HEK293 (cell line): Measurements from ENCODE around the gene LRRC32.

Source experiments
- CTCF ChIA-PET: fragments of 350-600 bp; formaldehyde crosslinking; extraction: SDS; loops from one replicate; lab custom pipeline; 2021; ENCODE audit warnings: antibody characterized with exemption; lab: Yijun Ruan, JAX
- POLR2A ChIA-PET: fragments of 300-600 bp; formaldehyde crosslinking; extraction: SDS; loops from one replicate; lab custom pipeline; 2020; ENCODE audit warnings: antibody characterized with exemption, inconsistent platforms; lab: Yijun Ruan, JAX
- H3K27ac ChIP-seq: fragments of 200-500 bp; sonication (Bioruptor generic); 2 replicates; pipeline ENCODE4 v1.5.1; 2014; ENCODE audit warnings: low read depth, low read length, control low read depth, inconsistent platforms; ENCODE audit errors: extremely low read depth
- H3K36me3 ChIP-seq, 2 experiments: fragments of 200-500 bp in 1 of 2; sonication (Bioruptor generic) in 1 of 2; 1 replicate in 1 of 2; 2 replicates in 1 of 2; pipeline ENCODE4 v1.5.1; 2014 to 2017; ENCODE audit warnings: inconsistent platforms in 2 of 2, low read length in 2 of 2; ENCODE audit not compliant: control insufficient read depth in 2 of 2, insufficient read depth in 1 of 2
- H3K4me1 ChIP-seq: fragments of 200-500 bp; sonication (Bioruptor generic); 2 replicates; pipeline ENCODE4 v1.5.1; 2014; ENCODE audit warnings: mild to moderate bottlenecking, low read length, inconsistent platforms; ENCODE audit not compliant: control insufficient read depth, insufficient read depth
- H3K4me3 ChIP-seq: 2 replicates; pipeline ENCODE4 v1.5.1; 2011; ENCODE audit warnings: low read depth, mild to moderate bottlenecking, control low read depth, low read length, moderate library complexity
- H3K9me3 ChIP-seq: fragments of 200-500 bp; sonication (Bioruptor generic); 2 replicates; pipeline ENCODE4 v1.5.1; 2014; ENCODE audit warnings: low read depth, low read length, inconsistent platforms; ENCODE audit not compliant: control insufficient read depth, insufficient read depth
- GLI2 ChIP-seq: fragments of 450-650 bp; formaldehyde crosslinking; IDR thresholded peaks from 2 replicates; pipeline ENCODE4; 2017; ENCODE audit warnings: missing biosample characterization, missing genetic modification characterization, low read depth, borderline replicate concordance
- OSR2 ChIP-seq: fragments of 450-650 bp; formaldehyde crosslinking; IDR thresholded peaks from 2 replicates; pipeline ENCODE4 v1.5.1; 2016; ENCODE audit warnings: missing biosample characterization, missing genetic modification characterization
- TCF7L2 ChIP-seq: IDR thresholded peaks from 2 replicates; pipeline ENCODE4 v1.6.1; 2011; ENCODE audit warnings: low read depth, mild to moderate bottlenecking, inconsistent platforms, low read length, moderate library complexity, borderline replicate concordance
- ZIC2 ChIP-seq: fragments of 450-650 bp; formaldehyde crosslinking; IDR thresholded peaks from 2 replicates; pipeline ENCODE4 v1.5.1; 2016; ENCODE audit warnings: missing biosample characterization, missing genetic modification characterization
- ZNF112 ChIP-seq: fragments of 450-650 bp; formaldehyde crosslinking; IDR thresholded peaks from 2 replicates; pipeline ENCODE4 v1.5.0; 2017; ENCODE audit warnings: missing biosample characterization, missing genetic modification characterization
- ZNF132 ChIP-seq: fragments of 450-650 bp; formaldehyde crosslinking; IDR thresholded peaks from 2 replicates; pipeline ENCODE4 v1.5.1; 2017; ENCODE audit warnings: missing biosample characterization, missing genetic modification characterization, borderline replicate concordance
- ZNF292 ChIP-seq: fragments of 450-650 bp; formaldehyde crosslinking; IDR thresholded peaks from 2 replicates; pipeline ENCODE4 v1.5.1; 2016; ENCODE audit warnings: low read depth, missing biosample characterization, missing genetic modification characterization, borderline replicate concordance
- ZNF335 ChIP-seq: fragments of 450-650 bp; formaldehyde crosslinking; conservative IDR thresholded peaks from 2 replicates; pipeline ENCODE4 v1.5.1; 2016; ENCODE audit warnings: missing biosample characterization, missing genetic modification characterization
- ZNF366 ChIP-seq: fragments of 450-650 bp; formaldehyde crosslinking; conservative IDR thresholded peaks from 2 replicates; pipeline ENCODE4 v1.5.1; 2016; ENCODE audit warnings: missing biosample characterization, missing genetic modification characterization
- ZNF404 ChIP-seq: fragments of 450-650 bp; formaldehyde crosslinking; IDR thresholded peaks from 2 replicates; pipeline ENCODE4 v1.5.1; 2017; ENCODE audit warnings: missing biosample characterization, missing genetic modification characterization
- ZNF48 ChIP-seq: fragments of 450-650 bp; formaldehyde crosslinking; IDR thresholded peaks from 2 replicates; pipeline ENCODE4 v1.5.1; 2016; ENCODE audit warnings: missing biosample characterization, missing genetic modification characterization
- ZNF555 ChIP-seq: fragments of 450-650 bp; formaldehyde crosslinking; conservative IDR thresholded peaks from 2 replicates; pipeline ENCODE4 v1.5.1; 2017; ENCODE audit warnings: missing biosample characterization, mild to moderate bottlenecking, missing genetic modification characterization, inconsistent platforms
- ZNF585B ChIP-seq: fragments of 450-650 bp; formaldehyde crosslinking; IDR thresholded peaks from 2 replicates; pipeline ENCODE4 v1.5.1; 2016; ENCODE audit warnings: missing biosample characterization, missing genetic modification characterization
- ZNF600 ChIP-seq: fragments of 450-650 bp; formaldehyde crosslinking; IDR thresholded peaks from 2 replicates; pipeline ENCODE4 v1.5.1; 2016; ENCODE audit warnings: missing biosample characterization, missing genetic modification characterization
- ZNF610 ChIP-seq: fragments of 450-650 bp; formaldehyde crosslinking; IDR thresholded peaks from 2 replicates; pipeline ENCODE4 v1.5.1; 2016; ENCODE audit warnings: missing biosample characterization, missing genetic modification characterization, borderline replicate concordance
- ZNF623 ChIP-seq: fragments of 450-650 bp; formaldehyde crosslinking; IDR thresholded peaks from 2 replicates; pipeline ENCODE4 v1.5.1; 2016; ENCODE audit warnings: missing biosample characterization, missing genetic modification characterization
- ZNF629 ChIP-seq: fragments of 450-650 bp; formaldehyde crosslinking; IDR thresholded peaks from 2 replicates; pipeline ENCODE4 v1.5.1; 2017; ENCODE audit warnings: missing biosample characterization, missing genetic modification characterization
- ZNF654 ChIP-seq: fragments of 450-650 bp; formaldehyde crosslinking; IDR thresholded peaks from 2 replicates; pipeline ENCODE4 v1.5.1; 2016; ENCODE audit warnings: low read depth, missing biosample characterization, missing genetic modification characterization
- ZNF701 ChIP-seq: fragments of 450-650 bp; formaldehyde crosslinking; IDR thresholded peaks from 2 replicates; pipeline ENCODE4 v1.5.1; 2016; ENCODE audit warnings: missing biosample characterization, missing genetic modification characterization
- ZNF776 ChIP-seq: fragments of 450-650 bp; formaldehyde crosslinking; IDR thresholded peaks from 2 replicates; pipeline ENCODE4 v1.5.0; 2017; ENCODE audit warnings: missing biosample characterization, missing genetic modification characterization, borderline replicate concordance
- TF ChIP-seq, protein P1 (sequence below): fragments of 450-650 bp; formaldehyde crosslinking; IDR thresholded peaks from 2 replicates; pipeline ENCODE4 v1.5.1; 2017; ENCODE audit warnings: missing biosample characterization, missing genetic modification characterization
- TF ChIP-seq, protein P2 (sequence below): fragments of 450-650 bp; formaldehyde crosslinking; IDR thresholded peaks from 2 replicates; pipeline ENCODE4 v1.5.1; 2016; ENCODE audit warnings: missing biosample characterization, missing genetic modification characterization
- TF ChIP-seq, protein P3 (sequence below): fragments of 450-650 bp; formaldehyde crosslinking; IDR thresholded peaks from 2 replicates; pipeline ENCODE4 v1.5.1; 2017; ENCODE audit warnings: missing biosample characterization, mild to moderate bottlenecking, missing genetic modification characterization, moderate library complexity
- TF ChIP-seq, protein P4 (sequence below): fragments of 450-650 bp; IDR thresholded peaks from 2 replicates; pipeline ENCODE4 v1.5.1; 2018; ENCODE audit warnings: missing biosample characterization, missing genetic modification characterization
- TF ChIP-seq, protein P5 (sequence below): fragments of 450-650 bp; formaldehyde crosslinking; IDR thresholded peaks from 2 replicates; pipeline ENCODE4 v1.5.1; 2016; ENCODE audit warnings: missing biosample characterization, missing genetic modification characterization

The LRRC32 gene

DNA sequence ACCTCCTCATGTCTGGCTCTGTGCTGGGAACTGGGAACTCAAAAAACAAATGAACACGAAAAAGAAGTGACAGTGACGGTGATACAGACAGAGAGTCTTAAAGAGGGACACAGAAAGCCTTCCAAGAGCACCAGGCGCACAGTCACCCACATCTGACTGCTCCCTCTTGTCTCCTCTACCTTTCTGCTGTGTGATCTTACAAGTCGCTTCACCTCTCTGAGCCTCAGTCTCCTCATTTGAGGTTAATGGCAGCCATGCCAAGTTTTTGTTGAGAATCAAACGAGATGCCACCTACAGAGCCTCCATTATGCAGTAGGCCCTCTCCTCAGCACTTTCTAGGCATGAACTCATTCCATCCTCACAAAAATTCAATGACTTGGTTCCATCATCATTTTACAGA, 3.7 kb downstream of the LRRC32 start:
- Histone ChIP-seq H3K27ac (no peak overlapping the region), H3K36me3 (no peaks in the 10 kb centered on the region), H3K4me3 (no peak overlapping the region), H3K9me3 (no peaks in the 10 kb centered on the region), H3K4me1 (no peaks in the 10 kb centered on the region)
- no peak for TF ChIP-seq GLI2
- TF ChIP-seq ZNF366 (tag by site-specific recombination): no peak
- no peak for TF ChIP-seq ZNF701 (tag by site-specific recombination)
- no peak for TF ChIP-seq ZNF600 (tag by site-specific recombination)
- ChIA-PET CTCF (interaction anchor here (0.8 kb wide), 1 partner anchor 459 kb away, joined by 3 read pairs; no protein-coding TSS in a partner anchor), POLR2A (no interaction called here)

DNA sequence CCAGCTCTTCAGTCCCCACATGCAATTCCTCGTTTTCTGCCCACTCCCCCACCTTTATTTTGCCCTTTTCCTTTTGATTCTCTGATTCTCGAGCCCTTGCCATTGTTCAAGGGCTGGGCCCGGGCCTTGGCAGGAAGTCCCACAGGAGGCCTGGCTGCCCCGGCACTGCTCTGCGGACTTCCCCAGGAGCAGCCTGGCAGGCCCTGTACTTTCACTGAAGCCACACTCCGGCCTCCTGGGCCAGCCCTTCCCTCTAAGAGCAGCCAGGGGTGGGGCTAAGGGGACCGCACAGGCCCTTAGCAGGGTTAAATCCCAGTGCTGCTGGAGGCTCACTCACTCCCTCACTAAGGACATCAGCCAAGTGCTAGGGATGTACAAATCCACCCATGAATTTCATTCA, 4.1 kb downstream of the LRRC32 start:
- TF ChIP-seq ZNF585B (tag by site-specific recombination): no peak
- TF ChIP-seq, protein P1, sequence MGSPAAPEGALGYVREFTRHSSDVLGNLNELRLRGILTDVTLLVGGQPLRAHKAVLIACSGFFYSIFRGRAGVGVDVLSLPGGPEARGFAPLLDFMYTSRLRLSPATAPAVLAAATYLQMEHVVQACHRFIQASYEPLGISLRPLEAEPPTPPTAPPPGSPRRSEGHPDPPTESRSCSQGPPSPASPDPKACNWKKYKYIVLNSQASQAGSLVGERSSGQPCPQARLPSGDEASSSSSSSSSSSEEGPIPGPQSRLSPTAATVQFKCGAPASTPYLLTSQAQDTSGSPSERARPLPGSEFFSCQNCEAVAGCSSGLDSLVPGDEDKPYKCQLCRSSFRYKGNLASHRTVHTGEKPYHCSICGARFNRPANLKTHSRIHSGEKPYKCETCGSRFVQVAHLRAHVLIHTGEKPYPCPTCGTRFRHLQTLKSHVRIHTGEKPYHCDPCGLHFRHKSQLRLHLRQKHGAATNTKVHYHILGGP (tag by site-specific recombination): no peak
- H3K36me3 ChIP-seq: no peaks in the 10 kb centered on the region
- H3K4me3 ChIP-seq: no peak overlapping the region
- H3K9me3 ChIP-seq: no peaks in the 10 kb centered on the region
- H3K27ac ChIP-seq: no peak overlapping the region
- ChIA-PET POLR2A (no interaction called here), CTCF (interaction anchor here (0.8 kb wide), 1 partner anchor 459 kb away, joined by 3 read pairs; no protein-coding TSS in a partner anchor)
- H3K4me1 ChIP-seq: no peaks in the 10 kb centered on the region

DNA sequence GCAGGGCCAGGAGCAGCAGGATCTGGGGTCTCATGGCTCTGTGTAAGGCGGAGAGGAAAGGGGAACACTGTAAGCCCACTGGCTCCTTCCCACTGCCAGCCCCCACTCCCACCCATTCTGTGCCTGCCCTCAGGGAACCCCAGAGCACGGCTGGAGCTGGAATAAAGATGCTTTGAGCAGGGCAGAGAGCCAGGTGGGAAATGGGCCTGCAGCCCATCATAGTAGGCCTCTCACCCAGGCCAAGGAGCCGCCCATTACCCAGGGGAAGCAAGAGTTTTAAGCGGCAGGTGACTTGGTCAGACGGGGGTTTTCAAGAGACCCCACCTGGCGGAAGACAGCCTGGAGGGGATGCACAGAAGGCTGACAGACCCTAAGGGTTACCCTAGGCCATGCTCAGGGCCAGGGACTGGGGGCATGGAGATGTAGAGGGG, 4.6 kb downstream of the LRRC32 start:
- CTCF ChIA-PET: no interaction called here
- Histone ChIP-seq H3K36me3 (no peaks in the 10 kb centered on the region), H3K4me1 (no peaks in the 10 kb centered on the region), H3K9me3 (no peaks in the 10 kb centered on the region), H3K27ac (no peak overlapping the region), H3K4me3 (no peak overlapping the region)
- POLR2A ChIA-PET: no interaction called here
- TF ChIP-seq TCF7L2 (no peak), ZNF623 (no peak), OSR2 (tag by site-specific recombination) (no peak), ZNF610 (no peak), ZNF112 (no peak), ZNF776 (tag by site-specific recombination) (no peak), ZIC2 (no peak), ZNF555 (tag by site-specific recombination) (no peak), ZNF292 (tag by site-specific recombination) (no peak), ZNF404 (no peak), ZNF48 (tag by site-specific recombination) (no peak), ZNF654 (tag by site-specific recombination) (no peak), ZNF335 (tag by site-specific recombination) (no peak), ZNF629 (tag by site-specific recombination) (no peak), ZNF132 (no peak)
- TF ChIP-seq, protein P2, sequence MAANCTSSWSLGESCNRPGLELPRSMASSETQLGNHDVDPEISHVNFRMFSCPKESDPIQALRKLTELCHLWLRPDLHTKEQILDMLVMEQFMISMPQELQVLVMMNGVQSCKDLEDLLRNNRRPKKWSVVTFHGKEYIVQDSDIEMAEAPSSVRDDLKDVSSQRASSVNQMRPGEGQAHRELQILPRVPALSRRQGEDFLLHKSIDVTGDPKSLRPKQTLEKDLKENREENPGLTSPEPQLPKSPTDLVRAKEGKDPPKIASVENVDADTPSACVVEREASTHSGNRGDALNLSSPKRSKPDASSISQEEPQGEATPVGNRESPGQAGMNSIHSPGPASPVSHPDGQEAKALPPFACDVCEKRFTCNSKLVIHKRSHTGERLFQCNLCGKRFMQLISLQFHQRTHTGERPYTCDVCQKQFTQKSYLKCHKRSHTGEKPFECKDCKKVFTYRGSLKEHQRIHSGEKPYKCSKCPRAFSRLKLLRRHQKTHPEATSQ (tag by site-specific recombination): no peak
- TF ChIP-seq, protein P3, sequence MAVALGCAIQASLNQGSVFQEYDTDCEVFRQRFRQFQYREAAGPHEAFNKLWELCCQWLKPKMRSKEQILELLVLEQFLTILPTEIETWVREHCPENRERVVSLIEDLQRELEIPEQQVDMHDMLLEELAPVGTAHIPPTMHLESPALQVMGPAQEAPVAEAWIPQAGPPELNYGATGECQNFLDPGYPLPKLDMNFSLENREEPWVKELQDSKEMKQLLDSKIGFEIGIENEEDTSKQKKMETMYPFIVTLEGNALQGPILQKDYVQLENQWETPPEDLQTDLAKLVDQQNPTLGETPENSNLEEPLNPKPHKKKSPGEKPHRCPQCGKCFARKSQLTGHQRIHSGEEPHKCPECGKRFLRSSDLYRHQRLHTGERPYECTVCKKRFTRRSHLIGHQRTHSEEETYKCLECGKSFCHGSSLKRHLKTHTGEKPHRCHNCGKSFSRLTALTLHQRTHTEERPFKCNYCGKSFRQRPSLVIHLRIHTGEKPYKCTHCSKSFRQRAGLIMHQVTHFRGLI (tag by site-specific recombination): no peak
- TF ChIP-seq, protein P4, sequence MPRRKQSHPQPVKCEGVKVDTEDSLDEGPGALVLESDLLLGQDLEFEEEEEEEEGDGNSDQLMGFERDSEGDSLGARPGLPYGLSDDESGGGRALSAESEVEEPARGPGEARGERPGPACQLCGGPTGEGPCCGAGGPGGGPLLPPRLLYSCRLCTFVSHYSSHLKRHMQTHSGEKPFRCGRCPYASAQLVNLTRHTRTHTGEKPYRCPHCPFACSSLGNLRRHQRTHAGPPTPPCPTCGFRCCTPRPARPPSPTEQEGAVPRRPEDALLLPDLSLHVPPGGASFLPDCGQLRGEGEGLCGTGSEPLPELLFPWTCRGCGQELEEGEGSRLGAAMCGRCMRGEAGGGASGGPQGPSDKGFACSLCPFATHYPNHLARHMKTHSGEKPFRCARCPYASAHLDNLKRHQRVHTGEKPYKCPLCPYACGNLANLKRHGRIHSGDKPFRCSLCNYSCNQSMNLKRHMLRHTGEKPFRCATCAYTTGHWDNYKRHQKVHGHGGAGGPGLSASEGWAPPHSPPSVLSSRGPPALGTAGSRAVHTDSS (tag by site-specific recombination): no peak
- TF ChIP-seq, protein P5, sequence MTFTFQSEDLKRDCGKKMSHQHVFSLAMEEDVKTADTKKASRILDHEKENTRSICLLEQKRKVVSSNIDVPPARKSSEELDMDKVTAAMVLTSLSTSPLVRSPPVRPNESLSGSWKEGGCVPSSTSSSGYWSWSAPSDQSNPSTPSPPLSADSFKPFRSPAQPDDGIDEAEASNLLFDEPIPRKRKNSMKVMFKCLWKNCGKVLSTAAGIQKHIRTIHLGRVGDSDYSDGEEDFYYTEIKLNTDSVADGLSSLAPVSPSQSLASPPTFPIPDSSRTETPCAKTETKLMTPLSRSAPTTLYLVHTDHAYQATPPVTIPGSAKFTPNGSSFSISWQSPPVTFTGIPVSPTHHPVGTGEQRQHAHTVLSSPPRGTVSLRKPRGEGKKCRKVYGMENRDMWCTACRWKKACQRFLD (tag by site-specific recombination): no peak
